Measurements from ENCODE around the gene SRD5A3.

SRD5A3 gene

GRCh38 chr4:55410431-55410830 is 64.4 kb downstream of the SRD5A3 start:
- DNase-seq, result no peak

GRCh38 chr4:55411621-55412020 is 65.6 kb downstream of the SRD5A3 start:
- DNase-seq, result no peak

GRCh38 chr4:55416176-55416575 is 70.1 kb downstream of the SRD5A3 start:
- no peak for DNase-seq
